Vagina (tissue), 2 donors: ENCODE measurements around the gene P2RY12. TPM values are rescaled to one million over a fixed set of nuclear protein-coding genes. Genes with fewer than 3 reads are reported as not detected.

Experiments
- DNase-seq, 2 donors: peaks; one replicate each; pipeline ENCODE4 v3.0.0-alpha.2; 2017; ENCODE audit errors: extremely low spot score in 2 of 2
- H3K27ac ChIP-seq: fragments of 200-600 bp; sonication (generic); one replicate; pipeline ENCODE4 v1.5.1; 2019
- H3K27me3 ChIP-seq: fragments of 200-600 bp; sonication (generic); one replicate; pipeline ENCODE4 v1.5.1; 2019
- H3K36me3 ChIP-seq, 2 donors: fragments of 200-600 bp; sonication (generic); one replicate each; pipeline ENCODE4 v1.5.1; 2017 to 2019
- H3K4me1 ChIP-seq: fragments of 200-600 bp; sonication (generic); one replicate; pipeline ENCODE4 v1.5.1; 2019
- H3K4me3 ChIP-seq, 2 donors: fragments of 200-600 bp; sonication (generic); 1 replicate in 1 of 2; 2 replicates in 1 of 2; pipeline ENCODE4 v1.5.1; 2016 to 2019
- H3K9me3 ChIP-seq: fragments of 200-600 bp; sonication (generic); one replicate; pipeline ENCODE4 v1.5.1; 2019
- POLR2A ChIP-seq, 2 donors: fragments of 450-650 bp; IDR thresholded peaks; one replicate each; pipeline ENCODE4 v1.6.1; 2017; ENCODE audit warnings: antibody characterized with exemption in 2 of 2, mild to moderate bottlenecking in 2 of 2, moderate library complexity in 2 of 2
- POLR2AphosphoS5 ChIP-seq, 2 donors: sonication (generic); formaldehyde crosslinking; IDR thresholded peaks; one replicate each; pipeline ENCODE4 v1.9.0; 2017; ENCODE audit warnings: antibody characterized with exemption in 2 of 2, mild to moderate bottlenecking in 2 of 2, low read depth in 1 of 2; ENCODE audit not compliant: insufficient read depth in 1 of 2
- intact Hi-C: fragments of 100-400 bp; cut with DNase I; formaldehyde crosslinking; loops from one replicate; pipeline ENCODE4 v1.15.1; 2023
- total RNA-seq: library from RNA; depleted of rRNA; stranded (reverse); fragments of >200 nt; gene quantifications from one replicate; pipeline ENCODE4 v1.2.3, GENCODE V29; 2016
- TF ChIP-seq, protein P1 (sequence below), 3 experiments: fragments of 450-650 bp in 2 of 3; fragments of 200-600 bp in 1 of 3; sonication (generic) in 1 of 3; IDR thresholded peaks; one replicate each; pipeline ENCODE4 v1.5.1; 2017 to 2019; ENCODE audit warnings: antibody characterized with exemption in 3 of 3, mild to moderate bottlenecking in 2 of 3, moderate library complexity in 2 of 3

The P2RY12 gene
- total RNA-seq, 1 donor from 2014 or later, result 1.2 TPM

DNA sequence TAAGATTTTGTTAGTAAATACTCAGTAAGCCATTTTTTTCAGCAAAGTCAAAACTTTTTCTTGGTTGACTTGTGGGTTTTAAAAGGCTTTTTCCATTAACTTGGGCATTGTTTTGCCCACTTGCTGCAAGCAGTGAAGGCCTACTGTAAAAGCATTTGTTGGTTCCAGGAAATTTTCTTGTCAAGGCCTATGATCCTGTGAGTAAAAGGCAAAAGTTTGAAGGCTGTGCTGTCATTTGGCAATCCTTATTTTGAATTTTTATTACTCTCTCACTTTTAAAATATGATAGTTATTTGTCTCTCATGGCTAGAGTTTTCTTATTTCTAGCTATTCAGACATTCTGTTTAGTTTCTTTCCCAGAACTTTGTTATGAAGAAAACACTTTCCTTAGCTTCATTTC is 13.0 kb downstream of the P2RY12 start:
- H3K4me1 ChIP-seq, result no peaks in the 10 kb centered on the region
- H3K27ac ChIP-seq, result no peak overlapping the region
- H3K36me3 ChIP-seq, result no peaks in the 10 kb centered on the region
- H3K4me3 ChIP-seq, result no peak overlapping the region
- H3K9me3 ChIP-seq, result no peaks in the 10 kb centered on the region
- intact Hi-C loops, result no loop called here
- TF ChIP-seq, protein P1, sequence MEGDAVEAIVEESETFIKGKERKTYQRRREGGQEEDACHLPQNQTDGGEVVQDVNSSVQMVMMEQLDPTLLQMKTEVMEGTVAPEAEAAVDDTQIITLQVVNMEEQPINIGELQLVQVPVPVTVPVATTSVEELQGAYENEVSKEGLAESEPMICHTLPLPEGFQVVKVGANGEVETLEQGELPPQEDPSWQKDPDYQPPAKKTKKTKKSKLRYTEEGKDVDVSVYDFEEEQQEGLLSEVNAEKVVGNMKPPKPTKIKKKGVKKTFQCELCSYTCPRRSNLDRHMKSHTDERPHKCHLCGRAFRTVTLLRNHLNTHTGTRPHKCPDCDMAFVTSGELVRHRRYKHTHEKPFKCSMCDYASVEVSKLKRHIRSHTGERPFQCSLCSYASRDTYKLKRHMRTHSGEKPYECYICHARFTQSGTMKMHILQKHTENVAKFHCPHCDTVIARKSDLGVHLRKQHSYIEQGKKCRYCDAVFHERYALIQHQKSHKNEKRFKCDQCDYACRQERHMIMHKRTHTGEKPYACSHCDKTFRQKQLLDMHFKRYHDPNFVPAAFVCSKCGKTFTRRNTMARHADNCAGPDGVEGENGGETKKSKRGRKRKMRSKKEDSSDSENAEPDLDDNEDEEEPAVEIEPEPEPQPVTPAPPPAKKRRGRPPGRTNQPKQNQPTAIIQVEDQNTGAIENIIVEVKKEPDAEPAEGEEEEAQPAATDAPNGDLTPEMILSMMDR (IDR thresholded peaks at IDR 0.05), result no peak
- TF ChIP-seq POLR2AphosphoS5 (IDR thresholded peaks at IDR 0.05; ENCODE audit: insufficient read depth in 1 of 2, low read depth in 1 of 2), result no peak
- no peak for TF ChIP-seq POLR2A (IDR thresholded peaks at IDR 0.05)
- DNase-seq, result no peak
- no peaks in the 10 kb centered on the region for H3K27me3 ChIP-seq

DNA sequence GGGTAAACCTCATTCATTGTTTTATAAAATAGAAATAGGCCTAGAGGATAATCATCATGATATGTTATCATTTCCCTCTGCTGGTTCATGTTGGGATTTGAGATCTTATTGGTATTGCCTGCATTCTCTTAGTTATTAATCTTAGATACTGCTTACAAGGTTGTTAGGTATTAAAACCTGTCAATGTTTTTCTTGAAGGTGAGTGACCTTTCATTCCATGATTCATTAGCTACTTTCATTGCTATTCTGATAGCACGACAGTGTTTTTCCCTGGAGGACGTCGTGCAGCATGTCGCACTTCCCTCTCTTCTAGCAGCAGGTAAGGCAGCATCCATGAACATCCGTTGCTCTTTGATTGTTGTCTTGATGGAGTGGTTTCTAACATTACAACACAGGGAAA is 17.1 kb downstream of the P2RY12 start:
- TF ChIP-seq POLR2A (IDR thresholded peaks at IDR 0.05) (no peak), POLR2AphosphoS5 (IDR thresholded peaks at IDR 0.05; ENCODE audit: insufficient read depth in 1 of 2, low read depth in 1 of 2) (no peak)
- TF ChIP-seq, protein P1 (IDR thresholded peaks at IDR 0.05), result no peak
- H3K9me3 ChIP-seq, result no peaks in the 10 kb centered on the region

DNA sequence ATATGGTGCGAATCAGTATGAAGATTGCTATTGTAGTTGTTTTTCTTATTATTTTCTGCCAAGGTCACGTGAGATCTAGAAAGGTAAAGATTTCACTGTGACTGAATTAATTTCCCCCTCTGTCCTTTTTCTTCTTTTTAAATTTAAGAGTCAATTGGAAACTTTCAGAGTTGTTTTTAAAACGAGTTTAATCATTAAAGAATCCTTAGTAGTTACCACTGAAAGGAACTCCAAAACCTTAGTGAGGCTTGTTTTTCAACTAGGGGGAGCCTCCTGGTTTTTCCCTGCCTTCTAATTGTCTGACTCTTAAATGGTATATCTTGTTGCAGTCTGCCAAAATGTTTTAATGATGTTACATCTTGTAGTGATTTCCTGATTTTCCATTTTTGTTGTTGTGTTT is 17.6 kb downstream of the P2RY12 start:
- intact Hi-C loops, result no loop called here
- Histone ChIP-seq H3K27me3 (no peaks in the 10 kb centered on the region), H3K36me3 (no peaks in the 10 kb centered on the region), H3K9me3 (no peaks in the 10 kb centered on the region), H3K4me3 (no peak overlapping the region), H3K27ac (no peak overlapping the region), H3K4me1 (no peaks in the 10 kb centered on the region)
- TF ChIP-seq POLR2A (IDR thresholded peaks at IDR 0.05) (no peak), POLR2AphosphoS5 (IDR thresholded peaks at IDR 0.05; ENCODE audit: insufficient read depth in 1 of 2, low read depth in 1 of 2) (no peak)
- TF ChIP-seq, protein P1 (IDR thresholded peaks at IDR 0.05), result no peak
- DNase-seq, result no peak

More for the DNA sequence above, 17.1 kb downstream of the P2RY12 start:
- Histone ChIP-seq H3K27me3 (no peaks in the 10 kb centered on the region), H3K36me3 (no peaks in the 10 kb centered on the region), H3K27ac (no peak overlapping the region), H3K4me3 (no peak overlapping the region), H3K4me1 (no peaks in the 10 kb centered on the region)
- no peak for DNase-seq
- intact Hi-C loops, result no loop called here

DNA sequence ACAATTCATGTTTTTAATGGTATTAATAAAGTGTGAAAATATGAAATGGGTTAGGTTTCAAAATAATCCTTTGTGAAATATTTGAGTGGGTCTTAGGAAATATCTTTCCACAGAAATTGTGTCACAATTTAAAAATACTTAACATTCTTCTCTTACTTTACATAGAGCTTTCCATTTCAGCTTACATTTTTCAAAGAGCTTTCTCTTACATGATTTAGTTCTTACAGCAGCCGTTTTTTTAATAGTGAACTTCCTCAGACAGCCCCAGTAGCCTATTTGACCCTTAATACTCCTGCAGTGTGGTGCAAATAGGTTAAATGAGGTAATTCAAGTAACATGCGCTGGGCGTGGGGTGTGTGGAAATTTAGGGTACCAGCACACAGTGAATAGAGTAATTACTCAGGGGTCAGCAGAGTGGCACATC is 21.8 kb downstream of the P2RY12 start:
- Histone ChIP-seq H3K27me3 (no peaks in the 10 kb centered on the region), H3K4me3 (no peak overlapping the region), H3K27ac (no peak overlapping the region), H3K4me1 (no peaks in the 10 kb centered on the region), H3K9me3 (no peaks in the 10 kb centered on the region), H3K36me3 (no peaks in the 10 kb centered on the region)
- intact Hi-C loops, result no loop called here
- no peak for DNase-seq
- TF ChIP-seq, protein P1 (IDR thresholded peaks at IDR 0.05), result no peak
- TF ChIP-seq POLR2AphosphoS5 (IDR thresholded peaks at IDR 0.05; ENCODE audit: insufficient read depth in 1 of 2, low read depth in 1 of 2) (no peak), POLR2A (IDR thresholded peaks at IDR 0.05) (no peak)

DNA sequence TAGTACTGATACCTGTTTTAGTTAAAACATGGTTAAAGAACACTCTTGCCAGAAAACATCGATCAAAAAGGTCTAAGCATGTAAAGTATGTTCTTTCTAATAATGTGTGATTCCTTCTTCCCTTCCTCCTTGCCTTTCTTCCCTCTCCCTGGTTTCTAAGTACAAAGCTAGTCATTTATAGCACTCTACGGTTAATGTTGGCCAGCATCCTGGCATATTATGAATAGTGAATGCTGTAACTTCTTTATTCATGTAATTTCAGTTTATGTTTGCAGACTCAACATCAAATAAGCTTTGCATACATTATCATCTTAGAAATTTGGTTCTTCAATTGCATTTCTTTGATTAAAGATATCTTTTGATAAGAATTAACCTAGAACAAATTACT is 27.1 kb downstream of the P2RY12 start:
- TF ChIP-seq POLR2A (IDR thresholded peaks at IDR 0.05) (no peak), POLR2AphosphoS5 (IDR thresholded peaks at IDR 0.05; ENCODE audit: insufficient read depth in 1 of 2, low read depth in 1 of 2) (no peak)
- TF ChIP-seq, protein P1 (IDR thresholded peaks at IDR 0.05), result no peak
- Histone ChIP-seq H3K4me3 (no peak overlapping the region), H3K36me3 (no peaks in the 10 kb centered on the region), H3K4me1 (no peaks in the 10 kb centered on the region), H3K27me3 (no peaks in the 10 kb centered on the region), H3K9me3 (no peaks in the 10 kb centered on the region), H3K27ac (no peak overlapping the region)
- intact Hi-C loops, result no loop called here
- no peak for DNase-seq
